ENCODE measurements around the gene OLIG3.

Gene OLIG3

GRCh38 chr6:137520520-137520919 lies 26.3 kb upstream of the OLIG3 start:
- H3K4me3 ChIP-seq (replicated peaks; ENCODE audit: insufficient read depth, low read length): no peak overlapping the region

GRCh38 chr6:137519629-137520176 lies 25.5 kb upstream of the OLIG3 start:
- peaks cover 24% of the 10 kb centered on the region for H3K27me3 ChIP-seq (ENCODE audit: insufficient read depth, poor library complexity, severe bottlenecking)
- no peak overlapping the region for H3K27ac ChIP-seq (replicated peaks)
- TF ChIP-seq REST (IDR thresholded peaks at IDR 0.05; ENCODE audit: insufficient replicate concordance, low read depth) (no peak), POLR2AphosphoS5 (IDR thresholded peaks at IDR 0.05; ENCODE audit: low read depth) (no peak), GABPA (IDR thresholded peaks at IDR 0.05; ENCODE audit: low read depth) (no peak), CTCF (IDR thresholded peaks at IDR 0.05; ENCODE audit: insufficient read depth, low read length) (no peak), SPI1 (IDR thresholded peaks at IDR 0.05; ENCODE audit: borderline replicate concordance, low read depth) (no peak)
- H3K4me3 ChIP-seq (replicated peaks; ENCODE audit: insufficient read depth, low read length): no peak overlapping the region
- no peak for DNase-seq (ENCODE audit: low read depth in 1 of 2, low spot score in 1 of 2)

More at GRCh38 chr6:137520520-137520919, 26.3 kb upstream of the OLIG3 start:
- Histone ChIP-seq H3K27ac (replicated peaks) (no peak overlapping the region), H3K27me3 (ENCODE audit: insufficient read depth, poor library complexity, severe bottlenecking) (peaks cover 21% of the 10 kb centered on the region)
- DNase-seq (ENCODE audit: low read depth in 1 of 2, low spot score in 1 of 2): no peak
- TF ChIP-seq CTCF (IDR thresholded peaks at IDR 0.05; ENCODE audit: insufficient read depth, low read length) (no peak), POLR2AphosphoS5 (IDR thresholded peaks at IDR 0.05; ENCODE audit: low read depth) (no peak), SPI1 (IDR thresholded peaks at IDR 0.05; ENCODE audit: borderline replicate concordance, low read depth) (no peak), REST (IDR thresholded peaks at IDR 0.05; ENCODE audit: insufficient replicate concordance, low read depth) (no peak), GABPA (IDR thresholded peaks at IDR 0.05; ENCODE audit: low read depth) (no peak)

- no peak overlapping the region for H3K27ac ChIP-seq (replicated peaks)
- no peak overlapping the region for H3K4me3 ChIP-seq (replicated peaks; ENCODE audit: insufficient read depth, low read length)
- peaks cover 32% of the 10 kb centered on the region for H3K27me3 ChIP-seq (ENCODE audit: insufficient read depth, poor library complexity, severe bottlenecking)
- no peak for DNase-seq (ENCODE audit: low read depth in 1 of 2, low spot score in 1 of 2)
- TF ChIP-seq CTCF (IDR thresholded peaks at IDR 0.05; ENCODE audit: insufficient read depth, low read length): no peak
- no peak for TF ChIP-seq REST (IDR thresholded peaks at IDR 0.05; ENCODE audit: insufficient replicate concordance, low read depth)
- no peak for TF ChIP-seq GABPA (IDR thresholded peaks at IDR 0.05; ENCODE audit: low read depth)
- no peak for TF ChIP-seq SPI1 (IDR thresholded peaks at IDR 0.05; ENCODE audit: borderline replicate concordance, low read depth)
- no peak for TF ChIP-seq POLR2AphosphoS5 (IDR thresholded peaks at IDR 0.05; ENCODE audit: low read depth)
These were observed 24.3 kb upstream of the OLIG3 start for GRCh38 chr6:137518386-137518983.
